GM18511 (cell line): ENCODE results near the gene VAC14.
"Not testable (repeated sequence)": the region's sequence is repeated elsewhere in the genome, so short reads cannot be mapped to it uniquely, and the experiment has no call there.

Source experiments
- ATAC-seq: cut with Tn5 transposase; IDR thresholded peaks from one replicate; pipeline ENCODE4 v1.9.1; 2021; ENCODE audit warnings: mild to moderate bottlenecking, moderate library complexity; ENCODE audit not compliant: unreplicated experiment

VAC14 gene

GRCh38 chr16:70800781-70801480, at the start of gene VAC14:
VAC14 (minus strand) TSS chr16:70801158; CDS start chr16:70800900, 258 bp downstream.
- peak; percentile 97 for ATAC-seq

- not testable (repeated sequence) for ATAC-seq
These were observed 22.6 kb upstream of the VAC14 start for GRCh38 chr16:70823498-70824118.

GRCh38 chr16:70822734-70823133, 21.8 kb upstream of the VAC14 start:
- ATAC-seq, result not testable (repeated sequence)

- not testable (repeated sequence) for ATAC-seq
These were observed 17.1 kb upstream of the VAC14 start for GRCh38 chr16:70818088-70818487.

GRCh38 chr16:70809392-70810060, 8.6 kb upstream of the VAC14 start:
- peak; percentile 62 for ATAC-seq

- ATAC-seq, result no peak
These were observed 7.4 kb upstream of the VAC14 start for GRCh38 chr16:70808371-70808770.

- no peak for ATAC-seq
These were observed 4.8 kb upstream of the VAC14 start for GRCh38 chr16:70805787-70806186.

GRCh38 chr16:70805380-70805779, 4.4 kb upstream of the VAC14 start:
- no peak for ATAC-seq

- ATAC-seq, result no peak
These were observed 3.8 kb upstream of the VAC14 start for GRCh38 chr16:70804734-70805169.

GRCh38 chr16:70804153-70804733, 3.3 kb upstream of the VAC14 start:
- no peak for ATAC-seq

GRCh38 chr16:70803319-70803718, 2.4 kb upstream of the VAC14 start:
- ATAC-seq, result no peak

- no peak for ATAC-seq
These were observed 653 bp upstream of the VAC14 start for GRCh38 chr16:70801611-70802010.

- peak; percentile 4 for ATAC-seq
These were observed 647 bp downstream of the VAC14 start for GRCh38 chr16:70800311-70800710.

GRCh38 chr16:70796301-70796700, 4.7 kb downstream of the VAC14 start:
- no peak for ATAC-seq

- ATAC-seq, result no peak
These were observed 5.6 kb downstream of the VAC14 start for GRCh38 chr16:70795296-70795912.

- peak; percentile 64 for ATAC-seq
These were observed 7.0 kb downstream of the VAC14 start for GRCh38 chr16:70793851-70794502.

GRCh38 chr16:70790815-70791214, 10.1 kb downstream of the VAC14 start:
- ATAC-seq, result no peak

GRCh38 chr16:70789595-70790447, 11.1 kb downstream of the VAC14 start:
- no peak for ATAC-seq

GRCh38 chr16:70788668-70789594, 12.0 kb downstream of the VAC14 start:
- ATAC-seq, result peak; percentile 35
